HEK293 (cell line): ENCODE data around the gene ALG5.

Source experiments
- CTCF ChIA-PET: fragments of 350-600 bp; formaldehyde crosslinking; extraction: SDS; loops from one replicate; lab custom pipeline; 2021; ENCODE audit warnings: antibody characterized with exemption; lab: Yijun Ruan, JAX
- POLR2A ChIA-PET: fragments of 300-600 bp; formaldehyde crosslinking; extraction: SDS; loops from one replicate; lab custom pipeline; 2020; ENCODE audit warnings: antibody characterized with exemption, inconsistent platforms; lab: Yijun Ruan, JAX
- H3K27ac ChIP-seq: fragments of 200-500 bp; sonication (Bioruptor generic); 2 replicates; pipeline ENCODE4 v1.5.1; 2014; ENCODE audit warnings: low read depth, low read length, control low read depth, inconsistent platforms; ENCODE audit errors: extremely low read depth
- H3K36me3 ChIP-seq, 2 experiments: fragments of 200-500 bp in 1 of 2; sonication (Bioruptor generic) in 1 of 2; 1 replicate in 1 of 2; 2 replicates in 1 of 2; pipeline ENCODE4 v1.5.1; 2014 to 2017; ENCODE audit warnings: inconsistent platforms in 2 of 2, low read length in 2 of 2; ENCODE audit not compliant: control insufficient read depth in 2 of 2, insufficient read depth in 1 of 2
- H3K4me1 ChIP-seq: fragments of 200-500 bp; sonication (Bioruptor generic); 2 replicates; pipeline ENCODE4 v1.5.1; 2014; ENCODE audit warnings: mild to moderate bottlenecking, low read length, inconsistent platforms; ENCODE audit not compliant: control insufficient read depth, insufficient read depth
- H3K4me3 ChIP-seq: 2 replicates; pipeline ENCODE4 v1.5.1; 2011; ENCODE audit warnings: low read depth, mild to moderate bottlenecking, control low read depth, low read length, moderate library complexity
- H3K9me3 ChIP-seq: fragments of 200-500 bp; sonication (Bioruptor generic); 2 replicates; pipeline ENCODE4 v1.5.1; 2014; ENCODE audit warnings: low read depth, low read length, inconsistent platforms; ENCODE audit not compliant: control insufficient read depth, insufficient read depth
- BCL11B ChIP-seq: fragments of 450-650 bp; formaldehyde crosslinking; IDR thresholded peaks from 2 replicates; pipeline ENCODE4 v1.5.1; 2016; ENCODE audit warnings: low read depth, missing biosample characterization, missing genetic modification characterization
- FEZF1 ChIP-seq: fragments of 450-650 bp; formaldehyde crosslinking; IDR thresholded peaks from 2 replicates; pipeline ENCODE4 v1.5.1; 2016; ENCODE audit warnings: missing biosample characterization, missing genetic modification characterization
- SALL2 ChIP-seq: fragments of 450-650 bp; formaldehyde crosslinking; IDR thresholded peaks from 2 replicates; pipeline ENCODE4 v1.5.0; 2017; ENCODE audit warnings: missing biosample characterization, mild to moderate bottlenecking, missing genetic modification characterization, borderline replicate concordance
- SETDB1 ChIP-seq: IDR thresholded peaks from one replicate; pipeline ENCODE4 v1.6.1; 2017; ENCODE audit warnings: mild to moderate bottlenecking, low read length, moderate library complexity, mixed read lengths; ENCODE audit not compliant: insufficient read length
- YY2 ChIP-seq: fragments of 450-650 bp; formaldehyde crosslinking; IDR thresholded peaks from 2 replicates; pipeline ENCODE4 v1.5.1; 2016; ENCODE audit warnings: missing biosample characterization, missing genetic modification characterization
- ZBTB1 ChIP-seq: fragments of 450-650 bp; formaldehyde crosslinking; IDR thresholded peaks from 2 replicates; pipeline ENCODE4 v1.5.1; 2016; ENCODE audit warnings: missing biosample characterization, missing genetic modification characterization
- ZIC2 ChIP-seq: fragments of 450-650 bp; formaldehyde crosslinking; IDR thresholded peaks from 2 replicates; pipeline ENCODE4 v1.5.1; 2016; ENCODE audit warnings: missing biosample characterization, missing genetic modification characterization
- ZNF155 ChIP-seq: fragments of 450-650 bp; formaldehyde crosslinking; IDR thresholded peaks from 2 replicates; pipeline ENCODE4 v1.5.1; 2016; ENCODE audit warnings: missing biosample characterization, missing genetic modification characterization
- ZNF223 ChIP-seq: fragments of 450-650 bp; formaldehyde crosslinking; IDR thresholded peaks from 2 replicates; pipeline ENCODE4 v1.5.1; 2016; ENCODE audit warnings: missing biosample characterization, missing genetic modification characterization
- ZNF311 ChIP-seq: fragments of 450-650 bp; formaldehyde crosslinking; IDR thresholded peaks from 2 replicates; pipeline ENCODE4 v1.5.1; 2017; ENCODE audit warnings: missing biosample characterization, missing genetic modification characterization, borderline replicate concordance
- ZNF350 ChIP-seq: fragments of 450-650 bp; formaldehyde crosslinking; IDR thresholded peaks from 2 replicates; pipeline ENCODE4 v1.5.0; 2017; ENCODE audit warnings: missing biosample characterization, mild to moderate bottlenecking, missing genetic modification characterization
- ZNF558 ChIP-seq: fragments of 450-650 bp; formaldehyde crosslinking; IDR thresholded peaks from 2 replicates; pipeline ENCODE4 v1.5.1; 2016; ENCODE audit warnings: missing biosample characterization, missing genetic modification characterization
- ZNF596 ChIP-seq: fragments of 450-650 bp; IDR thresholded peaks from 2 replicates; pipeline ENCODE4 v1.5.0; 2018; ENCODE audit warnings: missing biosample characterization, mild to moderate bottlenecking, missing genetic modification characterization, moderate library complexity
- ZNF660 ChIP-seq: fragments of 450-650 bp; IDR thresholded peaks from 2 replicates; pipeline ENCODE4 v1.5.1; 2018; ENCODE audit warnings: missing biosample characterization, mild to moderate bottlenecking, missing genetic modification characterization
- ZNF701 ChIP-seq: fragments of 450-650 bp; formaldehyde crosslinking; IDR thresholded peaks from 2 replicates; pipeline ENCODE4 v1.5.1; 2016; ENCODE audit warnings: missing biosample characterization, missing genetic modification characterization
- ZNF747 ChIP-seq: fragments of 450-650 bp; formaldehyde crosslinking; IDR thresholded peaks from 2 replicates; pipeline ENCODE4 v1.5.1; 2016; ENCODE audit warnings: missing biosample characterization, missing genetic modification characterization
- ZSCAN30 ChIP-seq: fragments of 450-650 bp; IDR thresholded peaks from 2 replicates; pipeline ENCODE4 v1.5.1; 2018; ENCODE audit warnings: missing biosample characterization, mild to moderate bottlenecking, missing genetic modification characterization, moderate library complexity
- TF ChIP-seq, protein P1 (sequence below): fragments of 450-650 bp; formaldehyde crosslinking; IDR thresholded peaks from 2 replicates; pipeline ENCODE4 v1.5.1; 2017; ENCODE audit warnings: missing biosample characterization, missing genetic modification characterization
- TF ChIP-seq, protein P2 (sequence below): fragments of 450-650 bp; formaldehyde crosslinking; IDR thresholded peaks from 2 replicates; pipeline ENCODE4 v1.5.1; 2017; ENCODE audit warnings: missing biosample characterization, missing genetic modification characterization
- TF ChIP-seq, protein P3 (sequence below): fragments of 450-650 bp; formaldehyde crosslinking; IDR thresholded peaks from 2 replicates; pipeline ENCODE4 v1.5.1; 2016; ENCODE audit warnings: missing biosample characterization, missing genetic modification characterization
- TF ChIP-seq, protein P4 (sequence below): fragments of 450-650 bp; formaldehyde crosslinking; IDR thresholded peaks from 2 replicates; pipeline ENCODE4 v1.5.1; 2016; ENCODE audit warnings: missing biosample characterization, missing genetic modification characterization
- TF ChIP-seq, protein P5 (sequence below): fragments of 450-650 bp; formaldehyde crosslinking; IDR thresholded peaks from 2 replicates; pipeline ENCODE4 v1.5.1; 2016; ENCODE audit warnings: missing biosample characterization, missing genetic modification characterization, borderline replicate concordance

Gene ALG5

DNA sequence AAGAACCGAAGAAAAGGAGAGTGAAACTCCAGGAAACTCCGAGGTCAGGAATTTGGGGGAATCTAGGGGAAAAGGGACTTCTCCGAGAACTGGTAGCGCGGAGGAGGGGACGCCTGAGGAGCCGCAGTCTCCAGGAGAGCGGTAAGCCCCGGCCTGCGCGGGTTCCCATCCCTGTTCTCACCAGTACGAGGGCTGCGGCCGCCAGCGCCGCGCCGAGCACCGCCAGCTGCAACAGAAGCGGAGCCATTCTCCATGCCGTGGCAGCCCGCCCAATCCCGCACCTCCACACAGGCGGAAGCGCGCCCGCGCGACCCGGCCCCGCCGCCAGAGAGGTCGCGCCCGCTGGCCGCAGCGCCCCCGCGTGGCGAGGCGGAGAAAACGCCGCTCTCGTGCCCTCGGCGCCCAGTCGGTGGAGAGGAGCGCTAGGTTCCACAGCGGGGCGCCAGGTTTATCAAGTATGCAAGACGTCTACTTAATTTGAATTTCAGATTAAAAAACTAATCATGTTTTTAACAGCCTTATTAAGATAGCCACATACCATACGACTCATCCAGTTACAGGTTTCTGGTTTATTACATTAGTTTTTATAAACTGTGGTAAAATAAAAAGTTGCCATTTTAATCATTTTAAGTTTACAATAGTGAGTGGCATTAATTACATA lies at the start of gene ALG5 (continued):
- TF ChIP-seq, protein P1, sequence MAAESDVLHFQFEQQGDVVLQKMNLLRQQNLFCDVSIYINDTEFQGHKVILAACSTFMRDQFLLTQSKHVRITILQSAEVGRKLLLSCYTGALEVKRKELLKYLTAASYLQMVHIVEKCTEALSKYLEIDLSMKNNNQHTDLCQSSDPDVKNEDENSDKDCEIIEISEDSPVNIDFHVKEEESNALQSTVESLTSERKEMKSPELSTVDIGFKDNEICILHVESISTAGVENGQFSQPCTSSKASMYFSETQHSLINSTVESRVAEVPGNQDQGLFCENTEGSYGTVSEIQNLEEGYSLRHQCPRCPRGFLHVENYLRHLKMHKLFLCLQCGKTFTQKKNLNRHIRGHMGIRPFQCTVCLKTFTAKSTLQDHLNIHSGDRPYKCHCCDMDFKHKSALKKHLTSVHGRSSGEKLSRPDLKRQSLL (tag by site-specific recombination) = peak; percentile 31; the same call in 1 of the 2 replicates
- TF ChIP-seq YY2 = 0 out of 2 replicates have a peak, but pooled peaks have one; percentile 22
- TF ChIP-seq ZSCAN30 (tag by site-specific recombination) = peak; percentile 96
- 0 out of 2 replicates have a peak, but pooled peaks have one; percentile 7 for TF ChIP-seq ZIC2 (tag by site-specific recombination)
- TF ChIP-seq, all 188 proteins: peak for 22

DNA sequence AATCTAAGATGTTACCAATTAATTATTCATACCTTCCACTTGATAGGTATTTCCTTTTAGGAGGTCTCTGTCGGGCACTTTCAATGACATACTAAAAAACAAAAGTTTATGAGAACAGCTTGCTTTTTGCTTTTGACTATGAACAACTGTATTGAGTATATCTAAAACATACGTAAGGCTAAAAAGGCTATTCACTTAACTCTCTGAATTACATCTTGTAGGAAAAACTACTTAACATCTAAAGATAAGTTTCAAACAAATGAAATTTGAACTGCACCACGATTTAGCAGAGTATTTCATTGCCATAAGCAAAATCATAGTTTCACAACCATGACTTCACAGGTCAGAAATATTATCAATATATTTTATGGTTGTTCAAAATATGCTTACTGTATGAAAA lies 48.7 kb upstream of the ALG5 start:
- Histone ChIP-seq H3K9me3 (no peaks in the 10 kb centered on the region), H3K27ac (no peak overlapping the region), H3K36me3 (peaks cover 12 to 26% of the 10 kb centered on the region in 2 experiments), H3K4me3 (no peak overlapping the region), H3K4me1 (peaks cover 8% of the 10 kb centered on the region; the same call in 1 of the 2 replicates)
- ChIA-PET CTCF (interaction anchor here (0.7 to 1.8 kb wide), 3 partner anchors 20 to 889 kb away, joined by 3 to 4 read pairs (median 3); no protein-coding TSS in a partner anchor), POLR2A (interaction anchor here (0.9 kb wide), 1 partner anchor 48 kb away, joined by 4 read pairs; no protein-coding TSS in a partner anchor)
- TF ChIP-seq ZNF558 (tag by site-specific recombination) = no peak
- TF ChIP-seq, protein P2, sequence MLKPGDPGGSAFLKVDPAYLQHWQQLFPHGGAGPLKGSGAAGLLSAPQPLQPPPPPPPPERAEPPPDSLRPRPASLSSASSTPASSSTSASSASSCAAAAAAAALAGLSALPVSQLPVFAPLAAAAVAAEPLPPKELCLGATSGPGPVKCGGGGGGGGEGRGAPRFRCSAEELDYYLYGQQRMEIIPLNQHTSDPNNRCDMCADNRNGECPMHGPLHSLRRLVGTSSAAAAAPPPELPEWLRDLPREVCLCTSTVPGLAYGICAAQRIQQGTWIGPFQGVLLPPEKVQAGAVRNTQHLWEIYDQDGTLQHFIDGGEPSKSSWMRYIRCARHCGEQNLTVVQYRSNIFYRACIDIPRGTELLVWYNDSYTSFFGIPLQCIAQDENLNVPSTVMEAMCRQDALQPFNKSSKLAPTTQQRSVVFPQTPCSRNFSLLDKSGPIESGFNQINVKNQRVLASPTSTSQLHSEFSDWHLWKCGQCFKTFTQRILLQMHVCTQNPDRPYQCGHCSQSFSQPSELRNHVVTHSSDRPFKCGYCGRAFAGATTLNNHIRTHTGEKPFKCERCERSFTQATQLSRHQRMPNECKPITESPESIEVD (tag by site-specific recombination) = peak; percentile 83
- peak; percentile 86 for TF ChIP-seq FEZF1

DNA sequence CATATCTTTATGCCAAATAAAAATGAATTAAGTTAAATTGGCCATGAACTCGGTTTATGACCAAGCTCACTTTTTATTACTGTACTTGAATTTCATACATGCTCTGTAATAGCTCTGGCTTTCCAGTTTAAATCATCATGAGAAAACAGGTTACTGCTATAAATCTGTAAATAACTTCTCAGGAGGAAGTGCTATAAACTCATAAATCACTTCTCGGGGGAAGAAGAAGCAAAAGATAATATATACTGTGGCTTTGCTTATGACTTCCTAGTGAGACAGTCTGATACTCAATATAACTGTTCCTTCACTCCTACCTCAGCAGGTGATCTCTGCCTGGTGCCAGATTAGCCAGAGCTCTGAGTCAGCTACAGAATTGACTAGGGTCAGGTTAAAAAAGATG lies 47.9 kb upstream of the ALG5 start:
- Histone ChIP-seq H3K9me3 (no peaks in the 10 kb centered on the region), H3K4me1 (peaks cover 8% of the 10 kb centered on the region; the same call in 1 of the 2 replicates), H3K27ac (no peak overlapping the region), H3K36me3 (peaks cover 12 to 34% of the 10 kb centered on the region in 2 experiments), H3K4me3 (no peak overlapping the region)
- POLR2A ChIA-PET = interaction anchor here (0.6 kb wide), 1 partner anchor 41 kb away, joined by 3 read pairs; no protein-coding TSS in a partner anchor
- CTCF ChIA-PET = no interaction called here
- TF ChIP-seq ZNF596 (tag by site-specific recombination) (peak; percentile 72), BCL11B (peak; percentile 98), ZBTB1 (tag by site-specific recombination) (no peak), ZNF155 (tag by site-specific recombination) (no peak), SETDB1 (no peak), ZNF701 (tag by site-specific recombination) (no peak), ZNF311 (tag by site-specific recombination) (no peak), ZNF350 (tag by site-specific recombination) (no peak), ZNF747 (tag by site-specific recombination) (no peak), SALL2 (tag by site-specific recombination) (no peak), ZNF660 (peak; percentile 70; the same call in 1 of the 2 replicates), ZNF223 (no peak)
- TF ChIP-seq, protein P3, sequence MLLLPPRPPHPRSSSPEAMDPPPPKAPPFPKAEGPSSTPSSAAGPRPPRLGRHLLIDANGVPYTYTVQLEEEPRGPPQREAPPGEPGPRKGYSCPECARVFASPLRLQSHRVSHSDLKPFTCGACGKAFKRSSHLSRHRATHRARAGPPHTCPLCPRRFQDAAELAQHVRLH (tag by site-specific recombination) = peak; percentile 98
- TF ChIP-seq, protein P4, sequence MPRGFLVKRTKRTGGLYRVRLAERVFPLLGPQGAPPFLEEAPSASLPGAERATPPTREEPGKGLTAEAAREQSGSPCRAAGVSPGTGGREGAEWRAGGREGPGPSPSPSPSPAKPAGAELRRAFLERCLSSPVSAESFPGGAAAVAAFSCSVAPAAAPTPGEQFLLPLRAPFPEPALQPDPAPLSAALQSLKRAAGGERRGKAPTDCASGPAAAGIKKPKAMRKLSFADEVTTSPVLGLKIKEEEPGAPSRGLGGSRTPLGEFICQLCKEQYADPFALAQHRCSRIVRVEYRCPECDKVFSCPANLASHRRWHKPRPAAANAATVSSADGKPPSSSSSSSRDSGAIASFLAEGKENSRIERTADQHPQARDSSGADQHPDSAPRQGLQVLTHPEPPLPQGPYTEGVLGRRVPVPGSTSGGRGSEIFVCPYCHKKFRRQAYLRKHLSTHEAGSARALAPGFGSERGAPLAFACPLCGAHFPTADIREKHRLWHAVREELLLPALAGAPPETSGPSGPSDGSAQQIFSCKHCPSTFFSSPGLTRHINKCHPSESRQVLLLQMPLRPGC = peak; percentile 85
- TF ChIP-seq, protein P5, sequence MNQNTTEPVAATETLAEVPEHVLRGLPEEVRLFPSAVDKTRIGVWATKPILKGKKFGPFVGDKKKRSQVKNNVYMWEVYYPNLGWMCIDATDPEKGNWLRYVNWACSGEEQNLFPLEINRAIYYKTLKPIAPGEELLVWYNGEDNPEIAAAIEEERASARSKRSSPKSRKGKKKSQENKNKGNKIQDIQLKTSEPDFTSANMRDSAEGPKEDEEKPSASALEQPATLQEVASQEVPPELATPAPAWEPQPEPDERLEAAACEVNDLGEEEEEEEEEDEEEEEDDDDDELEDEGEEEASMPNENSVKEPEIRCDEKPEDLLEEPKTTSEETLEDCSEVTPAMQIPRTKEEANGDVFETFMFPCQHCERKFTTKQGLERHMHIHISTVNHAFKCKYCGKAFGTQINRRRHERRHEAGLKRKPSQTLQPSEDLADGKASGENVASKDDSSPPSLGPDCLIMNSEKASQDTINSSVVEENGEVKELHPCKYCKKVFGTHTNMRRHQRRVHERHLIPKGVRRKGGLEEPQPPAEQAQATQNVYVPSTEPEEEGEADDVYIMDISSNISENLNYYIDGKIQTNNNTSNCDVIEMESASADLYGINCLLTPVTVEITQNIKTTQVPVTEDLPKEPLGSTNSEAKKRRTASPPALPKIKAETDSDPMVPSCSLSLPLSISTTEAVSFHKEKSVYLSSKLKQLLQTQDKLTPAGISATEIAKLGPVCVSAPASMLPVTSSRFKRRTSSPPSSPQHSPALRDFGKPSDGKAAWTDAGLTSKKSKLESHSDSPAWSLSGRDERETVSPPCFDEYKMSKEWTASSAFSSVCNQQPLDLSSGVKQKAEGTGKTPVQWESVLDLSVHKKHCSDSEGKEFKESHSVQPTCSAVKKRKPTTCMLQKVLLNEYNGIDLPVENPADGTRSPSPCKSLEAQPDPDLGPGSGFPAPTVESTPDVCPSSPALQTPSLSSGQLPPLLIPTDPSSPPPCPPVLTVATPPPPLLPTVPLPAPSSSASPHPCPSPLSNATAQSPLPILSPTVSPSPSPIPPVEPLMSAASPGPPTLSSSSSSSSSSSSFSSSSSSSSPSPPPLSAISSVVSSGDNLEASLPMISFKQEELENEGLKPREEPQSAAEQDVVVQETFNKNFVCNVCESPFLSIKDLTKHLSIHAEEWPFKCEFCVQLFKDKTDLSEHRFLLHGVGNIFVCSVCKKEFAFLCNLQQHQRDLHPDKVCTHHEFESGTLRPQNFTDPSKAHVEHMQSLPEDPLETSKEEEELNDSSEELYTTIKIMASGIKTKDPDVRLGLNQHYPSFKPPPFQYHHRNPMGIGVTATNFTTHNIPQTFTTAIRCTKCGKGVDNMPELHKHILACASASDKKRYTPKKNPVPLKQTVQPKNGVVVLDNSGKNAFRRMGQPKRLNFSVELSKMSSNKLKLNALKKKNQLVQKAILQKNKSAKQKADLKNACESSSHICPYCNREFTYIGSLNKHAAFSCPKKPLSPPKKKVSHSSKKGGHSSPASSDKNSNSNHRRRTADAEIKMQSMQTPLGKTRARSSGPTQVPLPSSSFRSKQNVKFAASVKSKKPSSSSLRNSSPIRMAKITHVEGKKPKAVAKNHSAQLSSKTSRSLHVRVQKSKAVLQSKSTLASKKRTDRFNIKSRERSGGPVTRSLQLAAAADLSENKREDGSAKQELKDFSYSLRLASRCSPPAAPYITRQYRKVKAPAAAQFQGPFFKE (tag by site-specific recombination) = no peak
